Measurements from ENCODE around the gene P4HA1. TPM values are rescaled to one million over a fixed set of nuclear protein-coding genes. Genes with fewer than 3 reads are reported as not detected.

Gene P4HA1
- total and polyA plus RNA-seq, 2 donors (not counting 3 experiments of a cell fraction or from before 2014, with no cell fraction given), result 14.3 to 29.1 TPM

- Histone ChIP-seq H3K9me1 (replicated peaks; ENCODE audit: control insufficient read depth, extremely low read depth, insufficient read depth, low read length) (no peaks in the 10 kb centered on the region), H3K4me1 (ENCODE audit: control insufficient read depth, extremely low read depth, insufficient read depth, low read length) (no peaks in the 10 kb centered on the region), H3K4me3 (replicated peaks in 1 of 3; ENCODE audit: insufficient read depth in 1 of 3, low read depth in 1 of 3, low read length in 3 of 3) (no peak overlapping the region), H3K9me3 (replicated peaks; ENCODE audit: control insufficient read depth, insufficient read depth, low read length) (no peaks in the 10 kb centered on the region), H4K20me1 (replicated peaks; ENCODE audit: control insufficient read depth, extremely low read depth, insufficient read depth, low read length) (no peaks in the 10 kb centered on the region), H3K27ac (ENCODE audit: insufficient read depth, low read depth, low read length) (no peak overlapping the region), H3K79me2 (ENCODE audit: control insufficient read depth, insufficient read depth, low read length) (no peaks in the 10 kb centered on the region), H3K4me2 (ENCODE audit: insufficient read depth, low read length) (no peak overlapping the region), H3K9ac (replicated peaks; ENCODE audit: extremely low read depth, insufficient read depth, low read length) (no peak overlapping the region), H3K36me3 (ENCODE audit: control insufficient read depth in 2 of 2, extremely low read depth in 1 of 2, insufficient read depth in 2 of 2, low read length in 2 of 2) (no peaks in the 10 kb centered on the region), H3K27me3 (ENCODE audit: control insufficient read depth in 2 of 2, insufficient read depth in 2 of 2, low read length in 2 of 2) (no peaks in the 10 kb centered on the region), H2AFZ (ENCODE audit: low read depth, low read length) (no peak overlapping the region)
- intact Hi-C loops (cut with micrococcal nuclease) (no loop called here), dilution Hi-C loops (cut with MboI; ENCODE audit: extremely low pct_ligation_motif_present, low sequenced_read_pairs) (no loop called here)
- DNase-seq (ENCODE audit: low read depth, low spot score) (no peak), FAIRE-seq (no peak)
- POLR2A ChIA-PET, result interaction anchor here (0.6 kb wide), 1 partner anchor 10 kb away, joined by 5 read pairs; no protein-coding TSS in a partner anchor
- BruUV-seq (replicated peaks), result no TSS peak
- TF ChIP-seq EZH2 (IDR thresholded peaks at IDR 0.05; ENCODE audit: borderline replicate concordance, low read depth, low read length, severe bottlenecking) (no peak), JUN (IDR thresholded peaks at IDR 0.05; ENCODE audit: borderline replicate concordance, insufficient read depth, insufficient read length, low read depth) (no peak), MYC (IDR thresholded peaks at IDR 0.05; ENCODE audit: low read depth, low read length) (no peak), FOS (IDR thresholded peaks at IDR 0.05; ENCODE audit: borderline replicate concordance, insufficient read depth, low read length) (no peak), GATA2 (IDR thresholded peaks at IDR 0.05; ENCODE audit: insufficient read depth, insufficient read length, low read depth, low read length) (no peak)
- TF ChIP-seq, protein P1, sequence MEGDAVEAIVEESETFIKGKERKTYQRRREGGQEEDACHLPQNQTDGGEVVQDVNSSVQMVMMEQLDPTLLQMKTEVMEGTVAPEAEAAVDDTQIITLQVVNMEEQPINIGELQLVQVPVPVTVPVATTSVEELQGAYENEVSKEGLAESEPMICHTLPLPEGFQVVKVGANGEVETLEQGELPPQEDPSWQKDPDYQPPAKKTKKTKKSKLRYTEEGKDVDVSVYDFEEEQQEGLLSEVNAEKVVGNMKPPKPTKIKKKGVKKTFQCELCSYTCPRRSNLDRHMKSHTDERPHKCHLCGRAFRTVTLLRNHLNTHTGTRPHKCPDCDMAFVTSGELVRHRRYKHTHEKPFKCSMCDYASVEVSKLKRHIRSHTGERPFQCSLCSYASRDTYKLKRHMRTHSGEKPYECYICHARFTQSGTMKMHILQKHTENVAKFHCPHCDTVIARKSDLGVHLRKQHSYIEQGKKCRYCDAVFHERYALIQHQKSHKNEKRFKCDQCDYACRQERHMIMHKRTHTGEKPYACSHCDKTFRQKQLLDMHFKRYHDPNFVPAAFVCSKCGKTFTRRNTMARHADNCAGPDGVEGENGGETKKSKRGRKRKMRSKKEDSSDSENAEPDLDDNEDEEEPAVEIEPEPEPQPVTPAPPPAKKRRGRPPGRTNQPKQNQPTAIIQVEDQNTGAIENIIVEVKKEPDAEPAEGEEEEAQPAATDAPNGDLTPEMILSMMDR (IDR thresholded peaks at IDR 0.05; ENCODE audit: extremely low read depth in 1 of 2, insufficient read depth in 1 of 2, low read depth in 1 of 2, low read length in 2 of 2), result no peak
- CTCF ChIA-PET, result no interaction called here
Measured at GRCh38 chr10:73106301-73106700, 9.6 kb upstream of the P4HA1 start.

All from endothelial cell of umbilical vein (primary cell).